ENCODE results near the gene OR9G4.

DNA sequence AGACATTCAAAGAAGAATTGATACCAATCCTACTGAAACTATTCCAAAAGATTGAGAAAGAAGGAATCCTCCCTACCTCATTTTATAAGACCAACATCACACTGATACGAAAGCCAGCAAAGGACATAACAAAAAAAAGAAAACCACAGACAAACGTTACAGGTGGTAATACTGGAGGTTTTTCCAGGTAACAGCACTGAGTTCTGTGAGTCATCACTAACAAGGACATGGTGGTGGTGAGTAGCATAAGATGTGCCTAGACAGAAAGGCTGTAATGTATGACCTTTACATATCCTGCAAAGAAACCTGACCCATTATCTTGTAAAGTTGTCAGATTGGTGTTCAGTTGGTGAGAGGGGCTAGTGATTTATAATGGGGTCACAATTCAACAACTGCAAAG is 34.3 kb downstream of the OR9G4 start:
- TF ChIP-seq ZNF274 (IDR thresholded peaks at IDR 0.05; ENCODE audit: low read depth, low read length) (no peak), YY1 (IDR thresholded peaks at IDR 0.05; ENCODE audit: insufficient read depth, insufficient read length) (no peak), SUZ12 (IDR thresholded peaks at IDR 0.05; ENCODE audit: extremely low read depth, insufficient read depth, insufficient read length) (no peak)

Data from NT2/D1 (cell line).